K562 (cell line): ENCODE measurements around the gene KASH5. TPM values are rescaled to one million over a fixed set of nuclear protein-coding genes. Genes with fewer than 3 reads are reported as not detected.

Source experiments
- ARNT ChIP-seq, 2 experiments: fragments of 450-650 bp; IDR thresholded peaks; 2 replicates each; pipeline ENCODE4 v1.6.1; 2016; ENCODE audit warnings: mild to moderate bottlenecking in 1 of 2
- ASH1L ChIP-seq: fragments of 450-650 bp; IDR thresholded peaks from 2 replicates; pipeline ENCODE4 v1.6.1; 2018; ENCODE audit warnings: borderline replicate concordance, mild to moderate bottlenecking, low read depth; ENCODE audit not compliant: partially characterized antibody
- BRD9 ChIP-seq: fragments of 450-650 bp; IDR thresholded peaks from 2 replicates; pipeline ENCODE4 v1.6.1; 2018; ENCODE audit warnings: low read depth; ENCODE audit not compliant: partially characterized antibody
- CC2D1A ChIP-seq: fragments of 450-650 bp; IDR thresholded peaks from 2 replicates; pipeline ENCODE4 v1.6.1; 2017; ENCODE audit warnings: mild to moderate bottlenecking
- HDAC8 ChIP-seq: fragments of 450-650 bp; IDR thresholded peaks from 2 replicates; pipeline ENCODE4 v1.6.1; 2016; ENCODE audit warnings: mild to moderate bottlenecking, missing genetic modification characterization, moderate library complexity, missing compliant biosample characterization
- HES1 ChIP-seq: fragments of 450-650 bp; IDR thresholded peaks from 2 replicates; pipeline ENCODE4 v1.6.1; 2016; ENCODE audit warnings: low read depth, mild to moderate bottlenecking, moderate library complexity
- HINFP ChIP-seq: fragments of 450-650 bp; conservative IDR thresholded peaks from 2 replicates; pipeline ENCODE4 v1.6.1; 2016; ENCODE audit warnings: missing genetic modification characterization, low read depth, mild to moderate bottlenecking, control low read depth, missing compliant biosample characterization
- PHF21A ChIP-seq: fragments of 450-650 bp; IDR thresholded peaks from 2 replicates; pipeline ENCODE4 v1.6.1; 2017; ENCODE audit warnings: low read depth, borderline replicate concordance
- REST ChIP-seq, 2 experiments: fragments of 450-650 bp; formaldehyde crosslinking in 1 of 2; IDR thresholded peaks; 2 replicates each; pipeline versions ENCODE4 v1.4.0 to v1.6.1; 2014 to 2020; ENCODE audit warnings: mild to moderate bottlenecking in 2 of 2, borderline replicate concordance in 1 of 2, low read depth in 1 of 2
- SMARCA5 ChIP-seq: fragments of 450-650 bp; IDR thresholded peaks from 2 replicates; pipeline ENCODE4 v1.6.1; 2016
- VEZF1 ChIP-seq: fragments of 200-800 bp; sonication (Bioruptor generic); IDR thresholded peaks from 2 replicates; pipeline ENCODE4 v1.6.1; 2017; ENCODE audit warnings: missing genetic modification characterization, missing compliant biosample characterization
- ZNF347 ChIP-seq: fragments of 450-650 bp; formaldehyde crosslinking; IDR thresholded peaks from 2 replicates; pipeline ENCODE4 v1.4.0; 2020; ENCODE audit warnings: low read depth, mild to moderate bottlenecking, moderate library complexity
- ZNF384 ChIP-seq: IDR thresholded peaks from 2 replicates; pipeline ENCODE4 v1.6.1; 2012; ENCODE audit warnings: low read depth, low read length, improper control_type of control experiment
- ZNF511 ChIP-seq: sonication (generic); formaldehyde crosslinking; IDR thresholded peaks from 2 replicates; pipeline ENCODE4 v1.8.0; 2022; ENCODE audit warnings: mild to moderate bottlenecking, missing genetic modification reagents
- polyA plus RNA-seq, 8 experiments: library from polyadenylated mRNA; depleted of rRNA in 4 of 8; stranded (reverse) in 5 of 8; unstranded in 3 of 8; fragments of >200 nt; fragmentation: Nextera tagmentation in 2 of 8; fragmentation: Illumina TruSeq in 1 of 8; extraction: Ambion mirVana in 2 of 8; extraction: Trizol in 1 of 8; gene quantifications; 2 replicates each; pipeline versions ENCODE4 v1.2.1 to v1.2.3, GENCODE V29; 2011 to 2014; ENCODE audit warnings: inconsistent platforms in 1 of 8, missing spikeins in 1 of 8
- total RNA-seq, 7 experiments: library from RNA; depleted of rRNA in 6 of 7; stranded (reverse); fragments of >200 nt in 6 of 7; fragmentation: Illumina TruSeq in 2 of 7; extraction: Trizol in 2 of 7; gene quantifications; 2 replicates each; pipeline versions ENCODE4 v1.2.1 to v1.2.3, GENCODE V29; 2011 to 2021; ENCODE audit warnings: low replicate concordance in 1 of 7

Gene KASH5
- total and polyA plus RNA-seq, 9 of the 15 experiments (the other 6 are each of a cell fraction or from before 2014, with no cell fraction given): 0.07 to 0.84 (median 0.34) TPM; not detected in 1

- TF ChIP-seq REST (IDR thresholded peaks at IDR 0.05; ENCODE audit: borderline replicate concordance): no peak
- TF ChIP-seq REST (CRISPR knock-in tag; IDR thresholded peaks at IDR 0.05; ENCODE audit: low read depth): no peak
- TF ChIP-seq ASH1L: no peak
- TF ChIP-seq VEZF1: peak; percentile 35; the same call in 1 of the 2 replicates
- no peak for TF ChIP-seq HINFP (tag)
- no peak for TF ChIP-seq HES1
- 0 out of 2 replicates have a peak, but pooled peaks have one; percentile 20 for TF ChIP-seq CC2D1A
- 0 out of 2 replicates have a peak, but pooled peaks have one; percentile 44 for TF ChIP-seq PHF21A
- no peak for TF ChIP-seq HDAC8 (tag)
- 0 out of 2 replicates have a peak, but pooled peaks have one; percentile 32 for TF ChIP-seq ZNF384
- TF ChIP-seq BRD9: peak; percentile 19
- TF ChIP-seq ZNF511 (CRISPR knock-in tag): no peak; the same call in 1 of the 2 replicates
- TF ChIP-seq ZNF347: no peak
- 0 out of 4 replicates have a peak, but pooled peaks of 1 of the 2 experiments have one; percentile 8 for TF ChIP-seq ARNT (IDR thresholded peaks at IDR 0.05)
- peak; percentile 36; the same call in 1 of the 2 replicates for TF ChIP-seq SMARCA5
These were observed 23.8 kb upstream of the KASH5 start (continued) for GRCh38 chr19:49364083-49364737.
